ENCODE results near the gene TSEN34.

DNA sequence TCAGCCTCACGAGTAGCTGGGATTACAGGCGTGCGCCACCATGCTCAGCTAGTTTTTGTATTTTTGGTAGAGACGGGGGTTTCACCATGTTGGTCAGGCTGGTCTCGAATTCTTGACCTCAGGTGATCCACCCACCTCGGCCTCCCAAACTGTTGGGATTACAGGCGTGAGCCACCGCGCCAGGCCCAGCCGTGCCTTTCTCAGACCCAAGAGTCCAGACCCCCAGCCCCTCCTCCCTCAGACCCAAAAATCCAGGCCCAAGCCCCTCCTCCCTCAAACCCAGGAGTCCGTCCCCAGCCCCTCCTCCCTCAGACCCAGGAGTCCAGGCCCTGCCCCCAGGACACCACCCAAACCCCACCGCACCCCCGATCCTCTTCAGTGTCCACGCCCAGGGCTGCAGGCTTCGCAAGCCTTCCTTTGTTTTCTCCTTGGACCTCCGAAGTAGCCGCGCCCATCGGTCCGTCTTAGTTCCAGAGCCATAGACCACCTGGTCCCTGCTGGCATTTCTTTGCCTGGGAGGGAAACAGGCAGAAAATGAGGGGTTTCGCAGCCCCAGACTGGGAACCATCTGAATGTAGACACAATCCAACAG lies 21.9 kb upstream of the TSEN34 start:
- TF ChIP-seq, protein P1, sequence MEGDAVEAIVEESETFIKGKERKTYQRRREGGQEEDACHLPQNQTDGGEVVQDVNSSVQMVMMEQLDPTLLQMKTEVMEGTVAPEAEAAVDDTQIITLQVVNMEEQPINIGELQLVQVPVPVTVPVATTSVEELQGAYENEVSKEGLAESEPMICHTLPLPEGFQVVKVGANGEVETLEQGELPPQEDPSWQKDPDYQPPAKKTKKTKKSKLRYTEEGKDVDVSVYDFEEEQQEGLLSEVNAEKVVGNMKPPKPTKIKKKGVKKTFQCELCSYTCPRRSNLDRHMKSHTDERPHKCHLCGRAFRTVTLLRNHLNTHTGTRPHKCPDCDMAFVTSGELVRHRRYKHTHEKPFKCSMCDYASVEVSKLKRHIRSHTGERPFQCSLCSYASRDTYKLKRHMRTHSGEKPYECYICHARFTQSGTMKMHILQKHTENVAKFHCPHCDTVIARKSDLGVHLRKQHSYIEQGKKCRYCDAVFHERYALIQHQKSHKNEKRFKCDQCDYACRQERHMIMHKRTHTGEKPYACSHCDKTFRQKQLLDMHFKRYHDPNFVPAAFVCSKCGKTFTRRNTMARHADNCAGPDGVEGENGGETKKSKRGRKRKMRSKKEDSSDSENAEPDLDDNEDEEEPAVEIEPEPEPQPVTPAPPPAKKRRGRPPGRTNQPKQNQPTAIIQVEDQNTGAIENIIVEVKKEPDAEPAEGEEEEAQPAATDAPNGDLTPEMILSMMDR (conservative IDR thresholded peaks at IDR 0.05; ENCODE audit: low read depth, low read length) = no peak
- no peak for TF ChIP-seq EZH2 (IDR thresholded peaks at IDR 0.05; ENCODE audit: borderline replicate concordance, low read depth, low read length, poor library complexity, severe bottlenecking)
